Measurements from ENCODE around the gene MIF. TPM values are rescaled to one million over a fixed set of nuclear protein-coding genes. Genes with fewer than 3 reads are reported as not detected.

Gene MIF
- total RNA-seq, 4 donors from 2014 or later = 342 to 807 (median 472) TPM

DNA sequence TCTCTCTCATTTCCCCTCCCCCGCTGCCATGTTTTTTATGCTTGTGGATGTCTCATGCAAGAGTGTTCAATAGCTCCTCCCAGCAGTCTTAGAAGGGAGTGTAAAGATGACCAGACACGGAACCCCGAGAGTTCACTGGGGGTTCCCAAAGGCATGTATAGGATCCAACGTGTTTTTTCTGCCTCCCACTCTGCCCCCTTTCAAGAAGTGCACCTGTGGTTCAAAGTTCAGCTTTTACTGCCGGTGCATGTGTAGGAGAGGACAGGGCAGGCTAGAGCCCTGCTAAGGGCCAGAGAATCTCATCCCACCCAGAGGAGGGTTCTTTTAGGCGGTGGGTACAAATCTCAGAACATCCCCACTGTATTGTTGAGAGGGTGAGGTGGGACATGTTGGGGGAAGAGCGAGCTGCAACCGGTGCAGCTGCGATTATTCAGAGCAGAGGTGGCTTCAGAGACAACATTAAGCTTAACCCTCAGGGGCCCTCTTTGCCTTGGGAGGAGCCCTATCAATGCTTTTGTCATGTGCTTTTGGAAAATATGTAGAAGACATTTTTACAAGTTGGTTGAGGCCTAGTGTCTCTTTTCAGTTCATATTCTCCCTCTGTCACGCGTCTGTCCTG lies 14.5 kb downstream of the MIF start:
- intact Hi-C loops (cut with DNase I) = no loop called here
- peaks cover 0 to 23% of the 10 kb centered on the region in 2 donors for H3K4me1 ChIP-seq
- TF ChIP-seq POLR2A (IDR thresholded peaks at IDR 0.05) = no peak
- TF ChIP-seq, protein P1, sequence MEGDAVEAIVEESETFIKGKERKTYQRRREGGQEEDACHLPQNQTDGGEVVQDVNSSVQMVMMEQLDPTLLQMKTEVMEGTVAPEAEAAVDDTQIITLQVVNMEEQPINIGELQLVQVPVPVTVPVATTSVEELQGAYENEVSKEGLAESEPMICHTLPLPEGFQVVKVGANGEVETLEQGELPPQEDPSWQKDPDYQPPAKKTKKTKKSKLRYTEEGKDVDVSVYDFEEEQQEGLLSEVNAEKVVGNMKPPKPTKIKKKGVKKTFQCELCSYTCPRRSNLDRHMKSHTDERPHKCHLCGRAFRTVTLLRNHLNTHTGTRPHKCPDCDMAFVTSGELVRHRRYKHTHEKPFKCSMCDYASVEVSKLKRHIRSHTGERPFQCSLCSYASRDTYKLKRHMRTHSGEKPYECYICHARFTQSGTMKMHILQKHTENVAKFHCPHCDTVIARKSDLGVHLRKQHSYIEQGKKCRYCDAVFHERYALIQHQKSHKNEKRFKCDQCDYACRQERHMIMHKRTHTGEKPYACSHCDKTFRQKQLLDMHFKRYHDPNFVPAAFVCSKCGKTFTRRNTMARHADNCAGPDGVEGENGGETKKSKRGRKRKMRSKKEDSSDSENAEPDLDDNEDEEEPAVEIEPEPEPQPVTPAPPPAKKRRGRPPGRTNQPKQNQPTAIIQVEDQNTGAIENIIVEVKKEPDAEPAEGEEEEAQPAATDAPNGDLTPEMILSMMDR (IDR thresholded peaks at IDR 0.05) = no peak
- DNase-seq = no peak
- no peaks in the 10 kb centered on the region for H3K27me3 ChIP-seq
- no peaks in the 10 kb centered on the region for H3K9me3 ChIP-seq
- H3K4me3 ChIP-seq (replicated peaks in 1 of 3) = no peak overlapping the region
- H3K36me3 ChIP-seq = no peaks in the 10 kb centered on the region
- H3K27ac ChIP-seq = peak overlapping the region in 2 of 3 donors; percentile 31 to 48
- WGBS, 2 donors = 70 to 83% methylated on average over 11 of the region's 11 CpGs

DNA sequence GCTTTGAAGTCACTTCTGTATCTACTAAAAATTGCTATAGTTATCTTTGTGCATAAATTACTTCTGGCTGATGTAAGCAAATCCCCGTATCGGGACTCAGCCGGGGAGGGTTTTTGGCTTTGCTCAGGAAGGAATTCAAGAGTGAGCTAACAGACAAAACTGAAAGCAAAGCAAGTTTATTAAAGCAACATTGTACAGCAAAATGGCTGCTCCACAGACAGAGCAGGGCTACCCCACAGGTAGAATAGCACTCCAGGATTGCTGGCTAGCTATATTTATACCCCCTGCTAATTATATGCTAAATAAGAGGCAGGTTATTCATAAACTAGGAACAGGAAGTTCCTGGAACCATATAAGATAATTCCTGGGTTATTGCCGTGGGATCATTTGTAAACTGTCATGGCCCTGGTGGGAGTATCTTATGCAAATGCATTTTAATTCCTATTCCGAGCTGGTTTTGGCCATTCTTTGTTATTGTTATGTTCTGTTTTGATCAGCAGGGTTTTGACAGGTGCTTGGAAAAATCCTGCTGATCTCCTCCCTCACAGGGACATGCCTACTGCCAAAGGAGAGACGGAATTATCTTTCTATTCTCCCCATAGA lies 15.2 kb downstream of the MIF start:
- Histone ChIP-seq H3K27ac (peak overlapping the region in 2 of 3 donors; percentile 31 to 48), H3K36me3 (no peaks in the 10 kb centered on the region), H3K4me3 (replicated peaks in 1 of 3) (no peak overlapping the region), H3K27me3 (no peaks in the 10 kb centered on the region), H3K9me3 (no peaks in the 10 kb centered on the region), H3K4me1 (peaks cover 0 to 23% of the 10 kb centered on the region in 2 donors)
- no peak for DNase-seq
- intact Hi-C loops (cut with DNase I) = no loop called here
- 57 to 73% methylated on average over 6 of the region's 6 CpGs for WGBS, 2 donors
- no peak for TF ChIP-seq POLR2A (IDR thresholded peaks at IDR 0.05)
- TF ChIP-seq, protein P1 (IDR thresholded peaks at IDR 0.05) = no peak

- H3K36me3 ChIP-seq = no peaks in the 10 kb centered on the region
- no peaks in the 10 kb centered on the region for H3K27me3 ChIP-seq
- H3K27ac ChIP-seq = no peak overlapping the region
- H3K9me3 ChIP-seq = no peaks in the 10 kb centered on the region
- WGBS, 2 donors = 87 to 88% methylated on average over 3 of the region's 3 CpGs
- intact Hi-C loops (cut with DNase I) = no loop called here
- no peak overlapping the region for H3K4me3 ChIP-seq (replicated peaks in 1 of 3)
- H3K4me1 ChIP-seq = peaks cover 0 to 23% of the 10 kb centered on the region in 2 donors
- DNase-seq = no peak
- TF ChIP-seq POLR2A (IDR thresholded peaks at IDR 0.05) = no peak
These were observed 16.5 kb downstream of the MIF start for GRCh38 chr22:23910496-23911190.

GRCh38 chr22:23911318-23911980 lies 17.3 kb downstream of the MIF start:
- H3K27ac ChIP-seq = no peak overlapping the region
- no peaks in the 10 kb centered on the region for H3K27me3 ChIP-seq
- peaks cover 0 to 23% of the 10 kb centered on the region in 2 donors for H3K4me1 ChIP-seq
- no peak for TF ChIP-seq POLR2A (IDR thresholded peaks at IDR 0.05)
- TF ChIP-seq, protein P1 (IDR thresholded peaks at IDR 0.05) = no peak
- H3K9me3 ChIP-seq = no peaks in the 10 kb centered on the region
- no peaks in the 10 kb centered on the region for H3K36me3 ChIP-seq
- intact Hi-C loops (cut with DNase I) = no loop called here
- WGBS, 2 donors = 90 to 95% methylated on average over 11 to 12 of the region's 12 CpGs
- no peak for DNase-seq
- H3K4me3 ChIP-seq (replicated peaks in 1 of 3) = no peak overlapping the region

GRCh38 chr22:23912293-23912903 lies 18.2 kb downstream of the MIF start:
- H3K9me3 ChIP-seq = no peaks in the 10 kb centered on the region

More at GRCh38 chr22:23912293-23912903, 18.2 kb downstream of the MIF start:
- Histone ChIP-seq H3K36me3 (no peaks in the 10 kb centered on the region), H3K27ac (no peak overlapping the region), H3K4me3 (replicated peaks in 1 of 3) (no peak overlapping the region), H3K4me1 (peaks cover 0 to 19% of the 10 kb centered on the region in 2 donors), H3K27me3 (no peaks in the 10 kb centered on the region)
- intact Hi-C loops (cut with DNase I) = no loop called here
- 83 to 84% methylated on average over 9 of the region's 9 CpGs for WGBS, 2 donors
- TF ChIP-seq POLR2A (IDR thresholded peaks at IDR 0.05) = no peak
- TF ChIP-seq, protein P1 (IDR thresholded peaks at IDR 0.05) = no peak
- no peak for DNase-seq

Data from thyroid gland (tissue), 4 donors.